BJ (cell line): ENCODE measurements around the gene CUL2. TPM values are rescaled to one million over a fixed set of nuclear protein-coding genes. Genes with fewer than 3 reads are reported as not detected.
"Not testable (repeated sequence)": the region's sequence is repeated elsewhere in the genome, so short reads cannot be mapped to it uniquely, and the experiment has no call there.

ENCODE experiments used
- CTCF ChIA-PET: fragments of 350-600 bp; formaldehyde crosslinking; extraction: SDS; loops from one replicate; lab custom pipeline; 2021; ENCODE audit warnings: antibody characterized with exemption, inconsistent platforms; lab: Yijun Ruan, JAX
- POLR2A ChIA-PET: fragments of 300-600 bp; sonication (Branson Sonifier 250); formaldehyde crosslinking; extraction: SDS; loops from one replicate; lab custom pipeline; 2021; ENCODE audit warnings: antibody characterized with exemption; lab: Charles Lee
- DNase-seq: peaks from one replicate; pipeline ENCODE4 v3.0.0-alpha.2; 2011; ENCODE audit warnings: low read depth
- H3K27me3 ChIP-seq: 2 replicates; pipeline ENCODE4 v1.6.0; 2011; ENCODE audit warnings: low read length; ENCODE audit not compliant: control insufficient read depth, insufficient read depth
- H3K36me3 ChIP-seq: 2 replicates; pipeline ENCODE4 v1.5.1; 2011; ENCODE audit warnings: low read length; ENCODE audit not compliant: control insufficient read depth, insufficient read depth
- H3K4me3 ChIP-seq: 2 replicates; pipeline ENCODE4 v1.5.1; 2011; ENCODE audit warnings: low read depth, mild to moderate bottlenecking, control low read depth, low read length
- polyA plus RNA-seq: library from polyadenylated mRNA; depleted of rRNA; stranded (reverse); fragments of >200 nt; gene quantifications from 2 replicates; pipeline ENCODE4 v1.2.3, GENCODE V29; 2011
- TF ChIP-seq, protein P1 (sequence below): IDR thresholded peaks from 2 replicates; pipeline ENCODE4 v1.5.1; 2011; ENCODE audit warnings: low read depth, mild to moderate bottlenecking, control low read depth, inconsistent platforms, low read length, moderate library complexity; ENCODE audit not compliant: insufficient read depth

CUL2 gene
- polyA plus RNA-seq, 1 experiment, result 9.4 TPM

DNA sequence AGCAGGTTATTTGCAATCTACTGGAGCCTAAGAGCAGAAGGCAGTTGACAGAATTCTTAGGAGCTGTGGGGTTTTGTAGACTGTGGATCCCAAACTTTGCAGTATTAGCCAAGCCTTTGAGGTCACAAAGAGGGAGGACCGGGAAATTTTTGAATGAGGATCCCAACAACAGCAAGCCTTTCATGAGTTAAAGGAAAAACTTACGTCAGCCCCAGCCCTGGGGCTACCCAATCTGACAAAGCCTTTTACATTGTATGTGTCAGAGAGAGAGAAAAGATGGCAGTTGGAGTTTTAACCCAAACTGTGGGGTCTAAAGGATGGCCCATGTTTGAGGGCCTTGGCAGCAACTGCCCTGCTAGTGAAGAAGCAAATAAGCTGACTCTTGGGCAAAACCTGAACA lies 117.5 kb downstream of the CUL2 start:
- H3K36me3 ChIP-seq, H3K4me3 ChIP-seq, POLR2A ChIA-PET, DNase-seq, H3K27me3 ChIP-seq: not testable (repeated sequence)
- CTCF ChIA-PET, result interaction anchor here (0.6 to 1.2 kb wide), 3 partner anchors 22 to 392 kb away, joined by 3 to 4 read pairs (median 3); no protein-coding TSS in a partner anchor

DNA sequence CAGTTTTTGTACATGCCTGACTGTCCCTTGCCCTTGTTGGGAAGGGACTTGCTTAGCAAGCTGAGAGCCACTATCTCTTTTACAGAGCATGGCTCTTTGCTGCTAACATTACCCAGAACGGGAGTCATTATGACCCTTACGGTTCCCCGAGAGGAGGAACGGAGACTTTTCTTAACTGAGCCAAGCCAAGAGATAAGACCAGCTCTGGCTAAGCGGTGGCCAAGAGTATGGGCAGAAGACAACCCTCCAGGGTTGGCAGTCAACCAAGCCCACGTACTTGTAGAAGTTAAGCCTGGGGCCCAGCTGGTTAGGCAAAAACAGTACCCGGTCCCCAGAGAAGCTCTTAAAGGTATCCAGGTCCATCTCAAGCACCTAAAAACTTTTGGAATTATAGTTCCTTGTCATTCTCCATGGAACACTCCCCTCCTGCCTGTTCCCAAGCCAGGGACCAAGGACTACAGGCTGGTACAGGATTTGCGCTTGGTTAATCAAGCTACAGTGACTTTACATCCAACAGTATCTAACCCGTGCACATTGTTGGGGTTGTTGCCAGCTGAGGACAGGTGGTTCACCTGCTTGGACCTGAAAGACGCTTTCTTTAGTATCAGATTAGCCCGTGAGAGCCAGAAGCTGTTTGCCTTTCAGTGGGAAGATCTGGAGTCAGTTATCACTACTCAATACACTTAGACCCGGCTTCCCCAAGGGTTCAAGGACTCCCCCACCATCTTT lies 118.4 kb downstream of the CUL2 start:
- POLR2A ChIA-PET, H3K4me3 ChIP-seq, DNase-seq, H3K36me3 ChIP-seq, H3K27me3 ChIP-seq: not testable (repeated sequence)
- CTCF ChIA-PET, result interaction anchor here (0.5 to 1.3 kb wide), 6 partner anchors 14 to 306 kb away, joined by 3 to 4 read pairs (median 4); no protein-coding TSS in a partner anchor

DNA sequence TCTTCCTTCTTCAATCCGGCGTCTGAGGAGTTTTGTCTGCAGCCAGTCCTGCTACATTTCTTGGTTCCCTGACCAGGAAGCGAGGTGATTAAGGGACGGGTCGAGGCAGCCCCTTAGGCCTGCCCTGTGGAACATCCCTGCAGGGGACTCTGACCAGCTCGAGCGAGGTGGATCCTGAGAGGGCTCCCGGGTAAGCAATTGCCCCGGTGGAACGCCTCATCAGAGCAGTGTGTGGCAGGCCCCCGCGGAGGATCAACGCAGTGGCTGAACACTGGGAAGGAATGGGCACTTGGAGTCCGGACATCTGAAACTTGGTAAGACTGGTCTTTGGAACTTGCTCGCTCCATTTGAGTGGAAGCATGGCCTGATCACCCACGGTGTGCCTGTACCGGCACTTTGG lies 121.0 kb downstream of the CUL2 start:
- ChIA-PET CTCF (interaction anchor here (0.6 kb wide), 1 partner anchor 152 kb away, joined by 3 read pairs; no protein-coding TSS in a partner anchor), POLR2A (interaction anchor here (0.6 kb wide), 1 partner anchor 167 kb away, joined by 3 read pairs; no protein-coding TSS in a partner anchor)
- no peaks in the 10 kb centered on the region for H3K36me3 ChIP-seq
- DNase-seq, result no peak
- TF ChIP-seq, protein P1, sequence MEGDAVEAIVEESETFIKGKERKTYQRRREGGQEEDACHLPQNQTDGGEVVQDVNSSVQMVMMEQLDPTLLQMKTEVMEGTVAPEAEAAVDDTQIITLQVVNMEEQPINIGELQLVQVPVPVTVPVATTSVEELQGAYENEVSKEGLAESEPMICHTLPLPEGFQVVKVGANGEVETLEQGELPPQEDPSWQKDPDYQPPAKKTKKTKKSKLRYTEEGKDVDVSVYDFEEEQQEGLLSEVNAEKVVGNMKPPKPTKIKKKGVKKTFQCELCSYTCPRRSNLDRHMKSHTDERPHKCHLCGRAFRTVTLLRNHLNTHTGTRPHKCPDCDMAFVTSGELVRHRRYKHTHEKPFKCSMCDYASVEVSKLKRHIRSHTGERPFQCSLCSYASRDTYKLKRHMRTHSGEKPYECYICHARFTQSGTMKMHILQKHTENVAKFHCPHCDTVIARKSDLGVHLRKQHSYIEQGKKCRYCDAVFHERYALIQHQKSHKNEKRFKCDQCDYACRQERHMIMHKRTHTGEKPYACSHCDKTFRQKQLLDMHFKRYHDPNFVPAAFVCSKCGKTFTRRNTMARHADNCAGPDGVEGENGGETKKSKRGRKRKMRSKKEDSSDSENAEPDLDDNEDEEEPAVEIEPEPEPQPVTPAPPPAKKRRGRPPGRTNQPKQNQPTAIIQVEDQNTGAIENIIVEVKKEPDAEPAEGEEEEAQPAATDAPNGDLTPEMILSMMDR, result no peak
- H3K27me3 ChIP-seq, result peaks cover 5% of the 10 kb centered on the region; the same call in 1 of the 2 replicates
- no peak overlapping the region for H3K4me3 ChIP-seq

DNA sequence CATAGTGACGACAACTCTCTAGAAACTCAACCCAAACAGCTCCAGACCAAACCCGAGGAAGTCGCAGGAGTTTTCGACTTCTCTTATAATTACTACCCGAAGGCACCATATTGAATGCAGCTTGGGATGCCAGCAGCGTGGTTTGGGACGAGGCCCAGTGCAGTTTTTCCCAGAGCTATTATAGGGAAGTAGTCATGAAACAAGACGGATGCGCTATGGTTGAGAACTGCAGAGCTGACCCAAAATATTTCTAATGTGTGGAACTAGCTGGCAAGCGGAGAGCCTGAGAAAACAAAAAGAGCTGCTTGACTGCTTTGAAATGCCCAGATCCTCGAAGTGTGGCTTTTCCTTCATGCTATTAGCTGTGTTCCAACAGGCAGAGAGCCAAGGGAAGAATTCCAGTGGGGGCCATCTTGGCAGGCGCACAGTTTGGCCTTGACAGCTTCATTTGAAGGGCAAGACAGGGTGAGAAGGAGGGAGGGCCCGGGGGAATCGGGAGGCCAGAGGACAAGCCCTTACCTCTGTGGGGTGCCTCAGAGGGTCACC lies 122.7 kb downstream of the CUL2 start:
- TF ChIP-seq, protein P1, result no peak
- H3K27me3 ChIP-seq, result peaks cover 3% of the 10 kb centered on the region; the same call in 1 of the 2 replicates
- POLR2A ChIA-PET, result no interaction called here
- CTCF ChIA-PET, result interaction anchor here (1.4 to 1.5 kb wide), 2 partner anchors 19 to 283 kb away, joined by 4 to 6 read pairs; no protein-coding TSS in a partner anchor
- H3K36me3 ChIP-seq, result no peaks in the 10 kb centered on the region
- DNase-seq, result no peak
- H3K4me3 ChIP-seq, result no peak overlapping the region

DNA sequence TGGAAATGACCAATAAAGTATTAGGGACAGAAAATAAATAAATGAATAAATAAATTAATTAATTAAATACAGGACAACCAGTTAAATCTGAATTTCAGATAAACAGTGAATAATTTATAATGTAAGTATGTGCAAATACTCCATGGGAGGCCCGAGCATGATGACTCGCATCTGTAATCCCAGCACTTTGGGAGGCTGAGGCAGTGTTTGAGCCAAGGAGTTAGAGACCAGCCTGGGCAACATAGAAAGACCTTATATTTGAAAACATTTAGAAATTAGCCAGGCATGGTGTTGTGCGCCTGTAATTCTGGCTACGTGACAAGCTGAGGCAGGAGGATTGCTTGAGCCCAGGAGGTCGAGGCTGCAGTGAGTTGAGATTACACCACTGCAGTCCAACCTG lies 123.7 kb downstream of the CUL2 start:
- CTCF ChIA-PET, result interaction anchor here (1.5 kb wide), 1 partner anchor 20 kb away, joined by 4 read pairs; no protein-coding TSS in a partner anchor
- POLR2A ChIA-PET, result no interaction called here
- Histone ChIP-seq H3K27me3 (peaks cover 2% of the 10 kb centered on the region; the same call in 1 of the 2 replicates), H3K36me3 (no peaks in the 10 kb centered on the region), H3K4me3 (no peak overlapping the region)
- TF ChIP-seq, protein P1, result no peak
- no peak for DNase-seq

DNA sequence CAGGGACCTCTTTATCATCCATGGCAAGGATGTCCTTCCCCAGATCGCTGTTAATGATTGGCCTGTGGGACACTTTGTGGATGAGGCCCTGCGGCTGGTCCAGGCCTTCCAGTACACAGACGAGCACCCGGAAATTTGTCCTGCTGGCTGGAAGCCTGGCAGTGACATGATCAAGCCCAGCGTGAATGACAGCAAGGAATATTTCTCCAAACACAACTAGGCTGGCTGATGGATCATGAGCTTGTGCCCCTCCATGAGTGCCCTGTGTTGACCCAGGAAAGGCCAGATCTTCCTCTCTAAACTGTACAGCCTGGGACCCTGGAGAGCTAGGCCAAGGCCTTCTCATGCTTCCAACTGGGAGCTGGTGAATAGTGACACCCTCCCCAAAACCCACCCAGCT lies 124.1 kb downstream of the CUL2 start:
- Histone ChIP-seq H3K4me3 (no peak overlapping the region), H3K27me3 (peaks cover 2% of the 10 kb centered on the region; the same call in 1 of the 2 replicates), H3K36me3 (no peaks in the 10 kb centered on the region)
- TF ChIP-seq, protein P1, result no peak
- POLR2A ChIA-PET, result no interaction called here
- CTCF ChIA-PET, result interaction anchor here (1.5 kb wide), 1 partner anchor 20 kb away, joined by 4 read pairs; no protein-coding TSS in a partner anchor
- no peak for DNase-seq
